Osteocyte (in vitro differentiated cells): ENCODE measurements around the gene SPECC1. TPM values are rescaled to one million over a fixed set of nuclear protein-coding genes. Genes with fewer than 3 reads are reported as not detected.
"Not testable (repeated sequence)": the region's sequence is repeated elsewhere in the genome, so short reads cannot be mapped to it uniquely, and the experiment has no call there.

ENCODE experiments used
- DNase-seq: peaks from one replicate; pipeline ENCODE4 v3.0.0; 2021; ENCODE audit warnings: mixed read lengths; ENCODE audit not compliant: unreplicated experiment; ENCODE audit errors: extremely low spot score
- H3K27ac Mint-ChIP-seq: one replicate; pipeline ENCODE4 v1.8.0; 2021; ENCODE audit warnings: mild to moderate bottlenecking, mixed read lengths; ENCODE audit not compliant: unreplicated experiment
- H3K27me3 Mint-ChIP-seq: one replicate; pipeline ENCODE4 v1.8.0; 2021; ENCODE audit warnings: mixed read lengths; ENCODE audit not compliant: unreplicated experiment
- H3K36me3 Mint-ChIP-seq: one replicate; pipeline ENCODE4 v1.8.0; 2021; ENCODE audit warnings: mixed read lengths; ENCODE audit not compliant: unreplicated experiment
- H3K4me1 Mint-ChIP-seq: one replicate; pipeline ENCODE4 v1.8.0; 2021; ENCODE audit warnings: mixed read lengths; ENCODE audit not compliant: unreplicated experiment
- H3K4me3 Mint-ChIP-seq: one replicate; pipeline ENCODE4 v1.8.0; 2021; ENCODE audit warnings: mild to moderate bottlenecking, moderate library complexity, mixed read lengths; ENCODE audit not compliant: unreplicated experiment
- H3K9me3 Mint-ChIP-seq: one replicate; pipeline ENCODE4 v1.8.0; 2021; ENCODE audit warnings: mixed read lengths; ENCODE audit not compliant: unreplicated experiment
- total RNA-seq: library from RNA; stranded (reverse); gene quantifications from 2 replicates; pipeline ENCODE4 v1.2.1, GENCODE V29; 2021
- TF ChIP-seq, protein P1 (sequence below): fragments of 200-600 bp; sonication (generic); IDR thresholded peaks from 2 replicates; pipeline ENCODE4 v1.5.0; 2021; ENCODE audit warnings: antibody characterized with exemption, mild to moderate bottlenecking, moderate library complexity

SPECC1 gene
- total RNA-seq, 1 donor from 2014 or later: 12.1 TPM

GRCh38 chr17:20159406-20160069, 150.4 kb downstream of the SPECC1 start:
- Mint-ChIP-seq H3K27me3 (peaks cover 8% of the 10 kb centered on the region), H3K4me1 (peaks cover 10% of the 10 kb centered on the region), H3K4me3 (no peak overlapping the region), H3K9me3 (no peaks in the 10 kb centered on the region), H3K36me3 (peaks cover 2% of the 10 kb centered on the region), H3K27ac (no peak overlapping the region)
- TF ChIP-seq, protein P1, sequence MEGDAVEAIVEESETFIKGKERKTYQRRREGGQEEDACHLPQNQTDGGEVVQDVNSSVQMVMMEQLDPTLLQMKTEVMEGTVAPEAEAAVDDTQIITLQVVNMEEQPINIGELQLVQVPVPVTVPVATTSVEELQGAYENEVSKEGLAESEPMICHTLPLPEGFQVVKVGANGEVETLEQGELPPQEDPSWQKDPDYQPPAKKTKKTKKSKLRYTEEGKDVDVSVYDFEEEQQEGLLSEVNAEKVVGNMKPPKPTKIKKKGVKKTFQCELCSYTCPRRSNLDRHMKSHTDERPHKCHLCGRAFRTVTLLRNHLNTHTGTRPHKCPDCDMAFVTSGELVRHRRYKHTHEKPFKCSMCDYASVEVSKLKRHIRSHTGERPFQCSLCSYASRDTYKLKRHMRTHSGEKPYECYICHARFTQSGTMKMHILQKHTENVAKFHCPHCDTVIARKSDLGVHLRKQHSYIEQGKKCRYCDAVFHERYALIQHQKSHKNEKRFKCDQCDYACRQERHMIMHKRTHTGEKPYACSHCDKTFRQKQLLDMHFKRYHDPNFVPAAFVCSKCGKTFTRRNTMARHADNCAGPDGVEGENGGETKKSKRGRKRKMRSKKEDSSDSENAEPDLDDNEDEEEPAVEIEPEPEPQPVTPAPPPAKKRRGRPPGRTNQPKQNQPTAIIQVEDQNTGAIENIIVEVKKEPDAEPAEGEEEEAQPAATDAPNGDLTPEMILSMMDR: no peak
- DNase-seq: peak; percentile 57

DNA sequence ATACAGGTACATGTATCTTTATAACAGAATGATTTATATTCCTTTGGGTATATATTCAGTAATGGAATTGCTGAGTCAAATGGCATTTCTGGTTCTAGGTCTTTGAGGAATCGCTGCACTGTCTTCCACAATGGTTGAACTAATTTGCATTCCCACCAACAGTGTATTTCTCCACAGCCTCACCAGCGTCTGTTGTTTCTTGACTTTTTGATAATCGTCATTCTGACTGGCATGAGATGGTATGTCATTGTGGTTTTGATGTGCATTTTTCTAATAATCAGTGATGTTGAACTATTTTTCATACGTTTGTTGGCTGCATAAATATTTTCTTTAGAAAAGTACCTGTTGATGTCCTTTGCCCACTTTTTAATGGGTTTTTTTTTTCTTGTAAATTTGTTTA, 156.4 kb downstream of the SPECC1 start:
- not testable (repeated sequence) for H3K27ac Mint-ChIP-seq, DNase-seq, H3K36me3 Mint-ChIP-seq, H3K9me3 Mint-ChIP-seq, H3K27me3 Mint-ChIP-seq, H3K4me3 Mint-ChIP-seq, H3K4me1 Mint-ChIP-seq

DNA sequence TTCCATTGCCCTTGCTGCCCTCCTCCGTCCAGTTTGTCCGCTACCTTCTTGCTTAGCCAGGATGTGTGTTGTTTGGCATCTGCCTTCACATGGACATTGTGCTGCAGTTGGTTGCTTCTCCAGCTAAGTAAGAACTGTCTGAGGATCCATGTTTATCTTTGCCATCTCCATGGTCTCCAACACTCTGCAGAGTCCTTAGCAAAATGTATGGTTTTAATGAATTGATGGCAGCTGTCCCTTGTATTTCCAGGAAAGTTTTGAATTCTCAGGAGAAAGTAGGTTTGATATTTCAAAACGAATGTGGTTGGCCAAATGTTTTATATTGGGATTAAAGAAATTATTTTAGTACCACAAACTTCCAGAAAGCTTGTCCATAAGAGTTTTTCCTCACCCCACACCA, 160.9 kb downstream of the SPECC1 start:
- H3K27me3 Mint-ChIP-seq: no peaks in the 10 kb centered on the region
- H3K27ac Mint-ChIP-seq: no peak overlapping the region
- H3K9me3 Mint-ChIP-seq: no peaks in the 10 kb centered on the region
- DNase-seq: no peak
- TF ChIP-seq, protein P1: no peak
- H3K4me3 Mint-ChIP-seq: no peak overlapping the region
- peaks cover 26% of the 10 kb centered on the region for H3K4me1 Mint-ChIP-seq
- no peaks in the 10 kb centered on the region for H3K36me3 Mint-ChIP-seq

DNA sequence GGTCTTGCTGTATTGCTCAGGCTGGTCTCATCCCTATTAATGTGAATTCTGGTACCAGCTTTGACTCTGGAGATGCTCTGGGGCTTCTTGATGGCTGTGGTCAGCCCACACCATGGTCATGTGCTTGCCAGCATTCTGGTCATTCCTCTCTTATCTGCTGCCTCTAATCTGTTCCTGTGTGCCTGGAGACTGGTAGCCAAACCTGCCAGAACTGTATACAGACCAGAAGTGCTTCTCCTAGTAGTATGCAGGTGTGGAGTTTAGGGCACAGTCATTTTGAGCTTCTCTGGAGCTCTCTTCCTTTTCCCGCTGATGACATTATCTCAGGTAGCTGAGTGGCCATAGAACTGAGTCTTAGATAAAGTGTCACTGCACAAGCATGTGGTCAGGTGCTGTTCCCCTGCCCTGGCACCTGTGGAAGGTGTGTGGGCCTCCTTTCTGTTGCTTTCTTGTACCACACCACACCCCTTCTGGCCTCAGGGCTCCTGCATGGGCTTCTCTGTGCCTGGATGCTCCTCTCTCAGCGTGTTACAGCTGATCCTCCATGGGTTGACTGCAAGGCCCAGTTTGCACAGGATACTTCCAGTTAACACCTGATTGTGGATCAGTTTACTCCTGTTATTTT, 162.7 kb downstream of the SPECC1 start:
- no peak for DNase-seq
- Mint-ChIP-seq H3K4me1 (peaks cover 28% of the 10 kb centered on the region), H3K36me3 (no peaks in the 10 kb centered on the region), H3K4me3 (no peak overlapping the region), H3K27ac (no peak overlapping the region), H3K27me3 (no peaks in the 10 kb centered on the region), H3K9me3 (no peaks in the 10 kb centered on the region)
- TF ChIP-seq, protein P1: no peak

- no peak for DNase-seq
- Mint-ChIP-seq H3K4me1 (peaks cover 28% of the 10 kb centered on the region), H3K36me3 (no peaks in the 10 kb centered on the region), H3K27me3 (no peaks in the 10 kb centered on the region), H3K27ac (no peak overlapping the region), H3K9me3 (no peaks in the 10 kb centered on the region), H3K4me3 (no peak overlapping the region)
- TF ChIP-seq, protein P1: no peak
Measured at GRCh38 chr17:20172376-20172775, 163.2 kb downstream of the SPECC1 start.
